Fibroblast of lung (primary cell): ENCODE results near the gene SDCCAG8. TPM values are rescaled to one million over a fixed set of nuclear protein-coding genes. Genes with fewer than 3 reads are reported as not detected.
A peak's percentile ranks its signal among the peaks of the same experiment; 100 is the strongest.

ENCODE experiments used
- DNase-seq, 2 donors: peaks; one replicate each; pipeline versions ENCODE4 v3.0.0 to v3.0.0-alpha.2; 2010; ENCODE audit warnings: low read depth in 2 of 2
- H2AFZ ChIP-seq: 2 replicates; pipeline ENCODE4 v1.5.1; 2012; ENCODE audit warnings: low read length, control low read depth, inconsistent platforms
- H3K27ac ChIP-seq: 2 replicates; pipeline ENCODE4 v1.5.1; 2011; ENCODE audit warnings: low read length, control low read depth; ENCODE audit not compliant: insufficient read depth
- H3K27me3 ChIP-seq: 2 replicates; pipeline ENCODE4 v1.5.1; 2011; ENCODE audit warnings: mild to moderate bottlenecking, low read length; ENCODE audit not compliant: control insufficient read depth, insufficient read depth
- H3K36me3 ChIP-seq: 2 replicates; pipeline ENCODE4 v1.5.1; 2011; ENCODE audit warnings: low read length; ENCODE audit not compliant: control insufficient read depth, insufficient read depth
- H3K4me1 ChIP-seq: 2 replicates; pipeline ENCODE4 v1.5.1; 2011; ENCODE audit warnings: low read length; ENCODE audit not compliant: control insufficient read depth, insufficient read depth; ENCODE audit errors: extremely low read depth
- H3K4me2 ChIP-seq: 2 replicates; pipeline ENCODE4 v1.5.1; 2011; ENCODE audit warnings: low read length, control low read depth; ENCODE audit not compliant: insufficient read depth; ENCODE audit errors: extremely low read depth
- H3K4me3 ChIP-seq, 4 experiments: fragments of 200-600 bp in 1 of 4; sonication (generic) in 1 of 4; replicated peaks in 1 of 4; 2 replicates each; pipeline ENCODE4 v1.5.1; 2011 to 2016; ENCODE audit warnings: low read length in 4 of 4, low read depth in 3 of 4, mild to moderate bottlenecking in 3 of 4, control low read depth in 2 of 4, inconsistent platforms in 1 of 4, mixed read lengths in 1 of 4; ENCODE audit not compliant: insufficient read depth in 1 of 4; ENCODE audit errors: control extremely low read depth in 1 of 4
- H3K79me2 ChIP-seq: 2 replicates; pipeline ENCODE4 v1.5.1; 2012; ENCODE audit warnings: mild to moderate bottlenecking, low read length, inconsistent platforms; ENCODE audit not compliant: control insufficient read depth, insufficient read depth
- H3K9ac ChIP-seq: 2 replicates; pipeline ENCODE4 v1.5.1; 2011; ENCODE audit warnings: mild to moderate bottlenecking, low read length, control low read depth; ENCODE audit not compliant: insufficient read depth
- H3K9me3 ChIP-seq: 2 replicates; pipeline ENCODE4 v1.5.1; 2012; ENCODE audit warnings: low read depth, low read length; ENCODE audit not compliant: control insufficient read depth, insufficient read depth
- H4K20me1 ChIP-seq: 2 replicates; pipeline ENCODE4 v1.5.1; 2011; ENCODE audit warnings: low read length; ENCODE audit not compliant: control insufficient read depth, insufficient read depth; ENCODE audit errors: extremely low read depth
- CTCF ChIP-seq, 2 donors: IDR thresholded peaks in 1 of 2; conservative IDR thresholded peaks in 1 of 2; 1 replicate in 1 of 2; 2 replicates in 1 of 2; pipeline ENCODE4 v1.5.1; 2011 to 2012; ENCODE audit warnings: low read length in 2 of 2, control low read depth in 1 of 2, inconsistent platforms in 1 of 2, low read depth in 1 of 2, mild to moderate bottlenecking in 1 of 2
- EZH2 ChIP-seq: IDR thresholded peaks from 2 replicates; pipeline ENCODE4 v1.5.1; 2012; ENCODE audit warnings: low read length, control low read depth, mild to moderate bottlenecking; ENCODE audit errors: missing control alignments
- polyA plus RNA-seq, 2 donors: library from polyadenylated mRNA; depleted of rRNA in 1 of 2; stranded (reverse) in 1 of 2; unstranded in 1 of 2; fragments of >200 nt; gene quantifications; 2 replicates each; pipeline ENCODE4 v1.2.1, GENCODE V29; 2011 to 2012; ENCODE audit warnings: missing spikeins in 1 of 2
- total RNA-seq: library from RNA; depleted of rRNA; stranded (reverse); fragments of >200 nt; gene quantifications from 2 replicates; pipeline ENCODE4 v1.2.1, GENCODE V29; 2014

Gene SDCCAG8
- total and polyA plus RNA-seq, 2 donors (not counting 1 experiment from before 2014, with no cell fraction given), result 34.8 to 53.2 TPM

- TF ChIP-seq CTCF (conservative IDR thresholded peaks at IDR 0.05 in 1 of 2, IDR thresholded peaks at IDR 0.05 in 1 of 2; ENCODE audit: low read depth in 1 of 2, low read length in 2 of 2) (no peak), EZH2 (no peak)
- no peaks in the 10 kb centered on the region for H4K20me1 ChIP-seq
- H3K9ac ChIP-seq, result no peak overlapping the region
Measured at GRCh38 chr1:243499711-243500110, 243.9 kb downstream of the SDCCAG8 start.

GRCh38 chr1:243500512-243500911 is 244.7 kb downstream of the SDCCAG8 start:
- TF ChIP-seq EZH2, result no peak
- no peak for TF ChIP-seq CTCF (conservative IDR thresholded peaks at IDR 0.05 in 1 of 2, IDR thresholded peaks at IDR 0.05 in 1 of 2; ENCODE audit: low read depth in 1 of 2, low read length in 2 of 2)
- H3K27me3 ChIP-seq, result no peaks in the 10 kb centered on the region
- H3K4me3 ChIP-seq, result no peak overlapping the region
- no peaks in the 10 kb centered on the region for H3K79me2 ChIP-seq
- no peak for DNase-seq
- H3K4me1 ChIP-seq, result peaks cover 4% of the 10 kb centered on the region
- H3K36me3 ChIP-seq, result peaks cover 5% of the 10 kb centered on the region
- no peak overlapping the region for H3K27ac ChIP-seq
- no peaks in the 10 kb centered on the region for H3K9me3 ChIP-seq
- no peaks in the 10 kb centered on the region for H4K20me1 ChIP-seq
- H3K9ac ChIP-seq, result no peak overlapping the region
- no peak overlapping the region for H2AFZ ChIP-seq
- H3K4me2 ChIP-seq, result no peak overlapping the region

More at GRCh38 chr1:243499711-243500110, 243.9 kb downstream of the SDCCAG8 start:
- no peaks in the 10 kb centered on the region for H3K27me3 ChIP-seq
- no peaks in the 10 kb centered on the region for H3K9me3 ChIP-seq
- peaks cover 4% of the 10 kb centered on the region for H3K4me1 ChIP-seq
- no peaks in the 10 kb centered on the region for H3K79me2 ChIP-seq
- no peak overlapping the region for H3K4me3 ChIP-seq
- no peak overlapping the region for H3K27ac ChIP-seq
- H3K36me3 ChIP-seq, result peaks cover 7% of the 10 kb centered on the region
- DNase-seq, result no peak
- H3K4me2 ChIP-seq, result no peak overlapping the region
- no peak overlapping the region for H2AFZ ChIP-seq

- H4K20me1 ChIP-seq, result no peaks in the 10 kb centered on the region
- no peak overlapping the region for H3K9ac ChIP-seq
- no peaks in the 10 kb centered on the region for H3K27me3 ChIP-seq
- H3K9me3 ChIP-seq, result no peaks in the 10 kb centered on the region
- no peak for TF ChIP-seq EZH2
- no peak for TF ChIP-seq CTCF (conservative IDR thresholded peaks at IDR 0.05 in 1 of 2, IDR thresholded peaks at IDR 0.05 in 1 of 2; ENCODE audit: low read depth in 1 of 2, low read length in 2 of 2)
- no peak overlapping the region for H3K4me3 ChIP-seq
- no peaks in the 10 kb centered on the region for H3K79me2 ChIP-seq
- H3K4me1 ChIP-seq, result peaks cover 2% of the 10 kb centered on the region
- peaks cover 4% of the 10 kb centered on the region for H3K36me3 ChIP-seq
- H2AFZ ChIP-seq, result no peak overlapping the region
- DNase-seq, result peak; percentile 61 to 92
- H3K4me2 ChIP-seq, result no peak overlapping the region
- H3K27ac ChIP-seq, result no peak overlapping the region
Measured at GRCh38 chr1:243501002-243501401, 245.2 kb downstream of the SDCCAG8 start.
